Naive B cell (primary cell): ENCODE data around the gene DHX16. TPM values are rescaled to one million over a fixed set of nuclear protein-coding genes. Genes with fewer than 3 reads are reported as not detected.
A peak's percentile ranks its signal among the peaks of the same experiment; 100 is the strongest.

Experiments
- ATAC-seq, 2 donors: fragments of 150-1000 bp; cut with Tn5 transposase; 2 replicates each; pipeline ENCODE4 v1.10.0; 2021; ENCODE audit warnings: low read depth in 2 of 2, mild to moderate bottlenecking in 2 of 2, moderate library complexity in 2 of 2
- DNase-seq: peaks from one replicate; pipeline ENCODE4 v3.0.0; 2022
- H3K27ac Mint-ChIP-seq, 6 donors: one replicate each; pipeline ENCODE4 v1.8.0; 2020 to 2022; ENCODE audit warnings: mild to moderate bottlenecking in 6 of 6, mixed read lengths in 6 of 6, moderate library complexity in 5 of 6, inconsistent platforms in 2 of 6
- H3K27me3 Mint-ChIP-seq, 3 donors: one replicate each; pipeline ENCODE4 v1.8.0; 2021 to 2022; ENCODE audit warnings: mixed read lengths in 3 of 3, mild to moderate bottlenecking in 1 of 3
- H3K36me3 Mint-ChIP-seq, 2 donors: one replicate each; pipeline ENCODE4 v1.8.0; 2020 to 2022; ENCODE audit warnings: mixed read lengths in 2 of 2, inconsistent platforms in 1 of 2, mild to moderate bottlenecking in 1 of 2
- H3K4me1 Mint-ChIP-seq, 3 donors: one replicate each; pipeline ENCODE4 v1.8.0; 2020 to 2022; ENCODE audit warnings: mixed read lengths in 3 of 3, inconsistent platforms in 1 of 3, mild to moderate bottlenecking in 1 of 3, moderate library complexity in 1 of 3
- H3K4me3 Mint-ChIP-seq, 8 donors: one replicate each; pipeline ENCODE4 v1.8.0; 2020 to 2022; ENCODE audit warnings: mild to moderate bottlenecking in 8 of 8, mixed read lengths in 8 of 8, moderate library complexity in 8 of 8, inconsistent platforms in 2 of 8
- H3K9me3 Mint-ChIP-seq, 7 donors: one replicate each; pipeline ENCODE4 v1.8.0; 2020 to 2022; ENCODE audit warnings: mixed read lengths in 7 of 7, mild to moderate bottlenecking in 5 of 7, inconsistent platforms in 2 of 7, moderate library complexity in 1 of 7
- polyA plus RNA-seq, 6 donors: library from polyadenylated mRNA; unstranded; fragments of 300-500 nt; fragmentation: Illumina TruSeq; gene quantifications; one replicate each; pipeline ENCODE4 v1.2.3, GENCODE V29; 2021; ENCODE audit warnings: low read depth in 6 of 6

Gene DHX16
- polyA plus RNA-seq, 6 donors from 2014 or later = 4.2 to 27.0 (median 16.1) TPM

GRCh38 chr6:30711758-30712380 is 39.1 kb upstream of the DHX16 start:
- ATAC-seq (no peak), DNase-seq (no peak)
- no peaks in the 10 kb centered on the region for H3K27me3 Mint-ChIP-seq
- H3K36me3 Mint-ChIP-seq = peaks cover 38% of the 10 kb centered on the region in 2 donors
- H3K4me1 Mint-ChIP-seq = peaks cover 25 to 31% (median 30%) of the 10 kb centered on the region in 3 donors
- H3K9me3 Mint-ChIP-seq = no peaks in the 10 kb centered on the region
- peak overlapping the region in 3 of 6 donors; percentile 28 to 79 (median 66) for H3K27ac Mint-ChIP-seq
- H3K4me3 Mint-ChIP-seq = peak overlapping the region in 1 of 8 donors; percentile 53

DNA sequence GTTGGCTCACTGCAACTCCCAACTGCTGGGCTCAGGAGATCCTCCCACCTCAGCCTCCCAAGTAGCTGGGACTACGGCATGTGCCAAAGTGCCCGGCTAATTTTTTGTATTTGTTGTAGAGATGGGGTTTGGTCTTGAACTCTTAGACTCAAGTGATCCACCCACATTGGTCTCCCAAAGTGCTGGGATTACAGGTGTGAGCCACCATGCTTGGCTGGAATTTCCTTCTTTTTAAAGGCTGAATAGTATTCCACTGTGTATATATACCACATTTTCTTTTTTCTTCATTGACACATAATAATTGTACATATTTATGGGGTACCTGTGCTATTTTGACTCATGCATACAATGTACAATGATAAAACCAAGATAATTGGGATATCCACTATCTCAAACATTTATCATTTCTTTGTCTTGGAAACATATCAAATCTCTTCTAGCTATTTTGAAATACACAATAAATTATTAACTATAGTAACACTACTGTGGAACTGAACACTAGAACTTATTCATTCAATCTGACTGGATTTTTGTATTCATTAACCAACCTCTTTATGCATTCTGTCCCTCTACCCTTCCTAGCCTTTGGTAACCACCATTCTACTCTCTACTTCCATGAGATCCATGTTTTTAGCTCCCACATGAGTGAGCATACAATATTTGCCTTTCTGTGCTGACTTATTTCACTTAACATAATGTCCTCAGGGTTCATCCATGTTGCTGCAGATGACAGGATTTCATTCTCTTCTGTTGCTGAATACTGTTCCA is 36.5 kb upstream of the DHX16 start:
- peaks cover 17 to 24% (median 21%) of the 10 kb centered on the region in 3 donors for H3K4me1 Mint-ChIP-seq
- H3K4me3 Mint-ChIP-seq = no peak overlapping the region
- H3K27ac Mint-ChIP-seq = no peak overlapping the region
- H3K27me3 Mint-ChIP-seq = no peaks in the 10 kb centered on the region
- H3K9me3 Mint-ChIP-seq = no peaks in the 10 kb centered on the region
- ATAC-seq = no peak
- H3K36me3 Mint-ChIP-seq = peaks cover 33 to 56% of the 10 kb centered on the region in 2 donors
- no peak for DNase-seq

DNA sequence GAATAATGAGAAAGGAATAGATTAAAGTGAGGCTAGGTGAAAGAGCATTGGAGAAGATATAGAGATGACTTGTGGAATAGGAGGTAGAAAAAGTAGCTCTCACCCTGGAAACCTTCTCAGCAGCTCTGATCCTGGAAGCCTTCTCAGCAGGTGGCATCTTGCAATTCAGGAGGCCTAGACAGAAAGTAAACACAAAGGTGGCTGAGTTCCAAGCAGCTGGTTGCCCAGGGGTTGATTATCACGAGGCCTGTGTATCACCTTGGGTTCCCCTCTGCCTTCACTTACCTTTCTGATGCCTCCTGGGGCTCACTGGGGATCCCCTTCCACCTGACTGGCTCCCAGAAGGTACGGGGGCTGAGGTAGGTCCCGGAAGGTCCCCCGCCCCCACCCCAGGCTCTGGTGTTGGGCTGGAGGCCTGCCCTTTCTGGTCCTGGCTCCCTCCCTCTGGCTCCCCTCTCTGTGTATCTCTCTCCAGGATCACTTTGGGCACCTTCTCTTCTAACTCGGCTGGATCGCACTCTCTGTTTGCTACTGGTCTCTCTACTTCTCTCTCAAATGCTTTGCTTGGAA is 34.6 kb upstream of the DHX16 start:
- H3K27me3 Mint-ChIP-seq = no peaks in the 10 kb centered on the region
- H3K4me3 Mint-ChIP-seq = no peak overlapping the region
- ATAC-seq (no peak), DNase-seq (no peak)
- peaks cover 14 to 23% (median 21%) of the 10 kb centered on the region in 3 donors for H3K4me1 Mint-ChIP-seq
- H3K36me3 Mint-ChIP-seq = peaks cover 34 to 59% of the 10 kb centered on the region in 2 donors
- H3K27ac Mint-ChIP-seq = peak overlapping the region in 2 of 6 donors; percentile 4 to 84
- no peaks in the 10 kb centered on the region for H3K9me3 Mint-ChIP-seq

GRCh38 chr6:30705620-30706019 is 32.8 kb upstream of the DHX16 start:
- peaks cover 24 to 53% of the 10 kb centered on the region in 2 donors for H3K36me3 Mint-ChIP-seq
- no peaks in the 10 kb centered on the region for H3K27me3 Mint-ChIP-seq
- H3K4me1 Mint-ChIP-seq = peaks cover 6 to 16% (median 15%) of the 10 kb centered on the region in 3 donors
- no peak overlapping the region for H3K4me3 Mint-ChIP-seq
- no peaks in the 10 kb centered on the region for H3K9me3 Mint-ChIP-seq
- DNase-seq (no peak), ATAC-seq (no peak)
- H3K27ac Mint-ChIP-seq = peak overlapping the region in 3 of 6 donors; percentile 14 to 70 (median 50)

GRCh38 chr6:30703821-30704220 is 31.0 kb upstream of the DHX16 start:
- no peaks in the 10 kb centered on the region for H3K27me3 Mint-ChIP-seq
- H3K4me1 Mint-ChIP-seq = peaks cover 6 to 16% (median 15%) of the 10 kb centered on the region in 3 donors
- no peaks in the 10 kb centered on the region for H3K9me3 Mint-ChIP-seq
- H3K27ac Mint-ChIP-seq = peak overlapping the region in 3 of 6 donors; percentile 39 to 71 (median 40)
- ATAC-seq = no peak
- H3K4me3 Mint-ChIP-seq = no peak overlapping the region
- H3K36me3 Mint-ChIP-seq = peaks cover 24 to 53% of the 10 kb centered on the region in 2 donors
- no peak for DNase-seq

DNA sequence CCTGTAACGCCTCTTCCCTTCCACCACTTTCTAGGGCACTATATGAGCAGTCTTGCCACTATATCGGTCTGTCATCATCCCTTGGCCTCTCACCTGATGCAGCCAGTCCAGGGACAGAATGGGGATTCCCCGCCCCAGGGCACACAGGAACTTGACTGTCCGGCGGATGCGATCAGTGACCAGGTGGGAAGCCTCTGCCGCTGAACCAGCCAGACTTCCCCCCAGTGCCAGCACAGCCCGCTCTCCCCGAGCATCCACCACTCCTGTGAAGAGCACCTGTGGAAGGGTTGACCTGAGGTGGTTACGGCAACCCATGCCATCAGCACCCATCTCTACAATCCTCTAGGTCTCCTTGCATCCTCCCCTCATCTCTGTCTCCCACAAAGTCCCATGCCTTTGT is 30.2 kb upstream of the DHX16 start:
- no peak overlapping the region for H3K27ac Mint-ChIP-seq

GRCh38 chr6:30700340-30700739 is 27.5 kb upstream of the DHX16 start:
- ATAC-seq (no peak), DNase-seq (no peak)
- Mint-ChIP-seq H3K36me3 (peaks cover 11 to 31% of the 10 kb centered on the region in 2 donors), H3K9me3 (no peaks in the 10 kb centered on the region), H3K27ac (no peak overlapping the region), H3K27me3 (no peaks in the 10 kb centered on the region), H3K4me3 (no peak overlapping the region), H3K4me1 (peaks cover 6 to 11% (median 9%) of the 10 kb centered on the region in 3 donors)

More for the DNA sequence above, 30.2 kb upstream of the DHX16 start:
- Mint-ChIP-seq H3K4me3 (no peak overlapping the region), H3K9me3 (no peaks in the 10 kb centered on the region), H3K36me3 (peaks cover 22 to 50% of the 10 kb centered on the region in 2 donors), H3K27me3 (no peaks in the 10 kb centered on the region), H3K4me1 (peaks cover 6 to 14% (median 13%) of the 10 kb centered on the region in 3 donors)
- DNase-seq (no peak), ATAC-seq (no peak)

- ATAC-seq (no peak), DNase-seq (no peak)
- Mint-ChIP-seq H3K4me3 (no peak overlapping the region), H3K36me3 (no peaks in the 10 kb centered on the region), H3K27ac (peak overlapping the region in 1 of 6 donors; percentile 44), H3K9me3 (no peaks in the 10 kb centered on the region), H3K27me3 (no peaks in the 10 kb centered on the region), H3K4me1 (peaks cover 5 to 8% (median 8%) of the 10 kb centered on the region in 3 donors)
Observed at GRCh38 chr6:30696432-30696831, 23.6 kb upstream of the DHX16 start.

DNA sequence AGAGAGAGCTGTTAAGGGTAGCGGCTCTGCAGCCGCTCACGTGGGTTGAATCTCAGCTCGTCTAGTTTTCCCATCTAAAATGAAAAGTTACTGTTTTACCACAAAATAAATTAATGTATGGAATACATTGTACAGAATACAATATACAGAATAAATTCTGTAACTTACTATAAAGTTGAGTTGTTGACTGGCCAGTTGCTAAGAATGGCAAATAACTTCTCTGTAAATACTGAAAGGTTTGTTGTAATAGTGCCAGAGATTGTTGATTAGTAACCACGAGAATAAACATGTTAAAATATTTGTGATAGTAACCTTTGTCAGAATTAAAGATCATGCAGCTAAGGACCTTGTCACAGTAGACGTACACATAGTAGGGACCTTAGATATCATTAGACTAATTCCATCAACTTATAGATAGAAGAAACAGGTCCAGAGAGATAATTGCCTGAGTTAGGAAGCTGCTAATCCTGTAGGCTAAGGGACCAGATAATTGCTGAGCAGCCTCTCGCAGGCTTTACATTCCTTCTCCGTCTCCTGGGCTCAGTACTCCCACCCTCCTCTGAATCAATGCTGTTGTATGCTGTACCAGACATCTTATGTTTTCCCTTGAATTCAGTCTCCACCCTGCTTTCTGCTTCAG is 18.5 kb upstream of the DHX16 start:
- peak overlapping the region in 5 of 6 donors; percentile 29 to 95 (median 72) for H3K27ac Mint-ChIP-seq
- ATAC-seq = no peak
- H3K4me1 Mint-ChIP-seq = peaks cover 45 to 49% (median 46%) of the 10 kb centered on the region in 3 donors
- peak overlapping the region; percentile 90 to 100 (median 96) for H3K4me3 Mint-ChIP-seq
- no peaks in the 10 kb centered on the region for H3K9me3 Mint-ChIP-seq
- no peak for DNase-seq
- H3K36me3 Mint-ChIP-seq = peaks cover 0 to 3% of the 10 kb centered on the region in 2 donors
- H3K27me3 Mint-ChIP-seq = no peaks in the 10 kb centered on the region

DNA sequence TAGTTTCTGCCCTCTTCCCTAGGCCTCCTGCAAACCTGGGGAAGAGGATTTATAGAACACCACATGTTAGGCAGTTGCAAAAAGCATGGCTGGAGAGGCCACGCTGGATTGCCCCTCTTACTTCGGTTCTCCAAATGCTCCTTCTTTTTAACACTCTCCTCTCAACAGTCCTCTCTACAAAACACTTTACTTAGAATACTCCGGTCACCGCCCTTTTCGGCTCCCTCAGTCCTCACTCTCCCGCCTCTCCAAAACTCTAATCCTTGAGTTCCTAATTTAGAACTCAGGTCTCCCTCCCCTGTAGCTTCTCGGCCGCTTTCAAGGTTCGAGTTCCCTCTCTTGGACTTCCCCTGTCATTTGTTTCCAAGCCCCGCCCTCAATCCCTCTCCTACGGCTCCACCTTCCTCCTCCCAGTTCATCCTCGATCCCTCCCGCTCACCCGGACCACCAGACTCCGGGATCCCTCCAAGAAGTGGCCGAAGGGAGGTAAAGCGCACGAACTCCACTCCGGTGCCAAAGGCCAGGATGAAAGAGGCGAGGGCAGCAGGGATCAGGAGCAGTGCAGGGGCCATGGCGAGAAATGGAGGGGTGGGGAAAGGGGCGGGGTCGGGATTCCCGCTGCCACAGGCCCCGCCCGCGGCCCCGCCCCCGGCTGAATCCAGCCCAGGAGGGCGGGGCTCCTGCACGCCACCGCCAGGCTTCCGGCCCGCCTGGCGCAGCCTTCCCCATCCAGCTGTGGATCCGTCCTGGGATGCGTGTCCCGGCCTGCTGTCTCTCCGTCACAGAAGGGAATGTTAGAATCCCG is 17.8 kb upstream of the DHX16 start, which contains the start of gene NRM:
Gene NRM, minus strand, starts transcription at position 582 of the 805 bp plus-strand sequence. Its CDS starts 10 bp downstream, at position 572.
- H3K27ac Mint-ChIP-seq = peak within 1 kb of the TSS; percentile 87 to 98 (median 90)
- H3K27me3 Mint-ChIP-seq = no peaks in the 10 kb centered on the region
- H3K9me3 Mint-ChIP-seq = no peaks in the 10 kb centered on the region
- H3K4me3 Mint-ChIP-seq = peak within 1 kb of the TSS; percentile 93 to 100 (median 98)
- peaks cover 0 to 10% of the 10 kb centered on the region in 2 donors for H3K36me3 Mint-ChIP-seq
- ATAC-seq (peak in 1 of 2 donors; percentile 6), DNase-seq (peak; percentile 53)
- H3K4me1 Mint-ChIP-seq = peaks cover 46 to 54% (median 49%) of the 10 kb centered on the region in 3 donors

- H3K27me3 Mint-ChIP-seq = no peaks in the 10 kb centered on the region
- H3K27ac Mint-ChIP-seq = peak overlapping the region; percentile 32 to 98 (median 90)
- peaks cover 0 to 16% of the 10 kb centered on the region in 2 donors for H3K36me3 Mint-ChIP-seq
- H3K4me3 Mint-ChIP-seq = peak overlapping the region; percentile 93 to 100 (median 98)
- peaks cover 0 to 2% (median 0%) of the 10 kb centered on the region in 7 donors for H3K9me3 Mint-ChIP-seq
- no peak for ATAC-seq
- DNase-seq = no peak
- peaks cover 49 to 60% (median 53%) of the 10 kb centered on the region in 3 donors for H3K4me1 Mint-ChIP-seq
Observed at GRCh38 chr6:30689985-30690384, 17.2 kb upstream of the DHX16 start.
